Neural progenitor cell (in vitro differentiated cells): ENCODE measurements around the gene CYP3A4.

Experiments used
- EZH2 ChIP-seq: fragments of 200-600 bp; sonication (generic); IDR thresholded peaks from 2 replicates; pipeline ENCODE4 v1.6.1; 2017; ENCODE audit warnings: antibody characterized with exemption, mild to moderate bottlenecking, moderate library complexity
- EZH2phosphoT487 ChIP-seq: fragments of 200-600 bp; sonication (generic); IDR thresholded peaks from 2 replicates; pipeline ENCODE4 v1.6.1; 2017; ENCODE audit warnings: antibody characterized with exemption
- TF ChIP-seq, protein P1 (sequence below): fragments of 200-600 bp; sonication (generic); IDR thresholded peaks from 2 replicates; pipeline ENCODE4 v1.5.1; 2017; ENCODE audit warnings: antibody characterized with exemption, mild to moderate bottlenecking

- TF ChIP-seq, protein P1, sequence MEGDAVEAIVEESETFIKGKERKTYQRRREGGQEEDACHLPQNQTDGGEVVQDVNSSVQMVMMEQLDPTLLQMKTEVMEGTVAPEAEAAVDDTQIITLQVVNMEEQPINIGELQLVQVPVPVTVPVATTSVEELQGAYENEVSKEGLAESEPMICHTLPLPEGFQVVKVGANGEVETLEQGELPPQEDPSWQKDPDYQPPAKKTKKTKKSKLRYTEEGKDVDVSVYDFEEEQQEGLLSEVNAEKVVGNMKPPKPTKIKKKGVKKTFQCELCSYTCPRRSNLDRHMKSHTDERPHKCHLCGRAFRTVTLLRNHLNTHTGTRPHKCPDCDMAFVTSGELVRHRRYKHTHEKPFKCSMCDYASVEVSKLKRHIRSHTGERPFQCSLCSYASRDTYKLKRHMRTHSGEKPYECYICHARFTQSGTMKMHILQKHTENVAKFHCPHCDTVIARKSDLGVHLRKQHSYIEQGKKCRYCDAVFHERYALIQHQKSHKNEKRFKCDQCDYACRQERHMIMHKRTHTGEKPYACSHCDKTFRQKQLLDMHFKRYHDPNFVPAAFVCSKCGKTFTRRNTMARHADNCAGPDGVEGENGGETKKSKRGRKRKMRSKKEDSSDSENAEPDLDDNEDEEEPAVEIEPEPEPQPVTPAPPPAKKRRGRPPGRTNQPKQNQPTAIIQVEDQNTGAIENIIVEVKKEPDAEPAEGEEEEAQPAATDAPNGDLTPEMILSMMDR = no peak
- no peak for TF ChIP-seq EZH2phosphoT487
- no peak for TF ChIP-seq EZH2
Measured at GRCh38 chr7:99709260-99709659, 74.7 kb downstream of the CYP3A4 start.
